ENCODE data around the gene PIGH.
"Not testable (repeated sequence)": the region's sequence is repeated elsewhere in the genome, so short reads cannot be mapped to it uniquely, and the experiment has no call there.

PIGH gene

GRCh38 chr14:67618617-67619063, 18.6 kb upstream of the PIGH start:
- no peak overlapping the region for H3K27ac ChIP-seq

GRCh38 chr14:67610491-67610890, 10.4 kb upstream of the PIGH start:
- H3K27ac ChIP-seq, result no peak overlapping the region
- no peak for TF ChIP-seq CTCF (conservative IDR thresholded peaks at IDR 0.05; ENCODE audit: low read depth)
- POLR2A ChIA-PET (ENCODE audit: low non-redundant PET), result interaction anchor here (1.2 kb wide), 1 partner anchor 10 kb away, joined by 3 read pairs; the partner anchor contains the start of gene PIGH
- CTCF ChIA-PET, result interaction anchor here (0.7 to 1.3 kb wide), 3 partner anchors 10 to 105 kb away, joined by 3 to 7 read pairs (median 4); partner anchors contain the start of gene PIGH
- DNase-seq (ENCODE audit: low spot score), result no peak

More at GRCh38 chr14:67618617-67619063, 18.6 kb upstream of the PIGH start:
- ChIA-PET CTCF (interaction anchor here (0.6 to 3.1 kb wide), 12 partner anchors 9 to 98 kb away, joined by 3 to 44 read pairs (median 4); no protein-coding TSS in a partner anchor), POLR2A (ENCODE audit: low non-redundant PET) (no interaction called here)
- DNase-seq (ENCODE audit: low spot score), result peak; percentile 69
- peak; percentile 75 for TF ChIP-seq CTCF (conservative IDR thresholded peaks at IDR 0.05; ENCODE audit: low read depth)

GRCh38 chr14:67609642-67610310, 9.7 kb upstream of the PIGH start:
- ChIA-PET POLR2A (ENCODE audit: low non-redundant PET) (interaction anchor here (1.2 kb wide), 1 partner anchor 9 kb away, joined by 3 read pairs; the partner anchor contains the start of gene PIGH), CTCF (interaction anchor here (0.7 to 1.3 kb wide), 4 partner anchors 9 to 106 kb away, joined by 3 to 7 read pairs (median 4); partner anchors contain the start of gene PIGH)

GRCh38 chr14:67607646-67608045, 7.6 kb upstream of the PIGH start:
- TF ChIP-seq CTCF (conservative IDR thresholded peaks at IDR 0.05; ENCODE audit: low read depth), result no peak
- DNase-seq (ENCODE audit: low spot score), result no peak
- H3K27ac ChIP-seq, result no peak overlapping the region
- ChIA-PET POLR2A (ENCODE audit: low non-redundant PET) (no interaction called here), CTCF (interaction anchor here (0.8 kb wide), 1 partner anchor 11 kb away, joined by 3 read pairs; no protein-coding TSS in a partner anchor)

More at GRCh38 chr14:67609642-67610310, 9.7 kb upstream of the PIGH start:
- no peak overlapping the region for H3K27ac ChIP-seq
- no peak for TF ChIP-seq CTCF (conservative IDR thresholded peaks at IDR 0.05; ENCODE audit: low read depth)
- DNase-seq (ENCODE audit: low spot score), result no peak

GRCh38 chr14:67602995-67603545, 3.0 kb upstream of the PIGH start:
- CTCF ChIA-PET, result interaction anchor here (0.6 to 0.7 kb wide), 2 partner anchors 20 to 22 kb away, joined by 3 to 5 read pairs; no protein-coding TSS in a partner anchor
- no peak for TF ChIP-seq CTCF (conservative IDR thresholded peaks at IDR 0.05; ENCODE audit: low read depth)
- POLR2A ChIA-PET (ENCODE audit: low non-redundant PET), result no interaction called here
- no peak overlapping the region for H3K27ac ChIP-seq
- DNase-seq (ENCODE audit: low spot score), result no peak

GRCh38 chr14:67602076-67602475, 2.0 kb upstream of the PIGH start:
- CTCF ChIA-PET, result interaction anchor here (1.1 kb wide), 1 partner anchor 103 kb away, joined by 3 read pairs; no protein-coding TSS in a partner anchor

GRCh38 chr14:67600562-67600974, 500 bp upstream of the PIGH start:
- H3K27ac ChIP-seq, result peak overlapping the region; percentile 79
- not testable (repeated sequence) for DNase-seq (ENCODE audit: low spot score)
- ChIA-PET CTCF (interaction anchor here (0.8 to 1.8 kb wide), 8 partner anchors 10 to 104 kb away, joined by 3 to 14 read pairs (median 3); partner anchors contain the start of genes RDH11 and RDH12), POLR2A (ENCODE audit: low non-redundant PET) (interaction anchor here (1.0 kb wide), 2 partner anchors 10 to 19 kb away, joined by 3 read pairs; partner anchors contain the start of gene ARG2)

More at GRCh38 chr14:67602076-67602475, 2.0 kb upstream of the PIGH start:
- H3K27ac ChIP-seq, result no peak overlapping the region
- no peak for TF ChIP-seq CTCF (conservative IDR thresholded peaks at IDR 0.05; ENCODE audit: low read depth)
- DNase-seq (ENCODE audit: low spot score), result no peak
- POLR2A ChIA-PET (ENCODE audit: low non-redundant PET), result no interaction called here

Data from RWPE1 (cell line).